ENCODE results near the gene RHBDF1. TPM values are rescaled to one million over a fixed set of nuclear protein-coding genes. Genes with fewer than 3 reads are reported as not detected.

RHBDF1 gene
- total and polyA plus RNA-seq, 10 of the 15 experiments (the other 5 are each of a cell fraction or from before 2014, with no cell fraction given): 0.04 to 0.85 (median 0.36) TPM; not detected in 3

DNA sequence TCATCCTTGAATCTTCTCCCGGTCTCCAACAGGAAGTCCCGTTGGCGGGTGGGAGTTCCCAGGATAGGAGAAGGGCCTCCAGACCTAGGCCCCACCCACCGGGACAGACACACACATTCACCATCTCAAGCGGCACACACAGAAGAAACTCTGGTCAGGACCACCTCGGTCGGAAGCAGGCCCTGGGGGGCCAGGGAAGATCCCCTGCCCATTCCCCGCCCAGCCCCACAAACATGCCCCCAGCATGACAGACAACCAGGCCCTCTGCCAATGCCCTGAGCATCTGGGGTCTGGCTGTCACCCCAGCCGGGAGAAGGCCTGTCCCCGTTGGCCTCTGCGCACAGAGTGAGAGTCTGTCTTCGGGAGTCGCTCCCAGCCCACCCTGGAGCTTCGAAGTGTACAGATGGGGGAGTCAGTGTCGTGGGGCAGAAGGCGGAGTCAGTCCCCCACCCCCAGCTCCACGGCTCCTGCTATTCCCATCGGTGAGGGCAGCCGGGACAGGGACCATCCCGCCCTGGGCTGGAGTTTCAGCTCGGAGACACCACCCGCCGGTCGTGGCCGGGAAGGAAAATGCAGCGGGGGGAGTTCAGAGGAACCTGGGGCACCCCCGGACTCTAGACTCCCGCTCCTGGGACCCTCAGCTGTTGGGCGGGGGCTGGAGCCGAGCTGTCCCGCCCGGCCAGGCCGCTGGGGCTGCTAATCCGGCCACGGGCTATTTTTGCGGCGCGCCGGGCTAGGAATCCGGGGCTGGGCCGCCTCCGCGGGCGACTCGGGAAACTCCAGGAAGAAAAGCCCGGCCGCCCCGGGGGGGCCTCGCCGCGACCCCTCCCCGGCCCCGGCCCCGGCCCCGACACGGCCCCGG is 660 bp downstream of the RHBDF1 start:
- no peak for DNase-seq (ENCODE audit: low read depth, low spot score)
- CTCF ChIA-PET: interaction anchor here (0.6 to 14.2 kb wide), 2 partner anchors 11 to 25 kb away, joined by 3 to 319 read pairs; no protein-coding TSS in a partner anchor

DNA sequence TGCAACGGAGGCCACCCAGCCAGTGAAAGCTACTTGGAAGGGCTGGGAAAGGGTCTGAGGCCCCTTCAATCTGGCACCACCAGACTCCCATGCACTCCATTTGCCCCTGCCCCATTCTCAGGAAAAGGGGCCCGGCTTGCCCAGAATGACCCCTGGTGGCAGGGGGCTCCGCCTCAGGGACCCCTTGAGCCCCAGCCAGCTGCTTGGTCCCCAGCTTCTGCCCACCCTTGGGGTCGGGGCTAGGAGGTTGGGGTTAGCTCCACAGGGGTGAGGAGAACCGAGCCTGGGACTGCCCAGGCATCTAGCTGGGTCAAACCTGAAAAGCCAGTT is 1.3 kb downstream of the RHBDF1 start:
- no peak for ATAC-seq
- H4K20me1 ChIP-seq (ENCODE audit: control insufficient read depth, insufficient read depth): no peaks in the 10 kb centered on the region; the same call in 1 of the 2 replicates
- H3K9me3 ChIP-seq (replicated peaks; ENCODE audit: control insufficient read depth, insufficient read depth, low read length): no peaks in the 10 kb centered on the region
- POLR2A ChIA-PET: no interaction called here
- H3K4me2 ChIP-seq (ENCODE audit: control insufficient read depth, insufficient read depth): no peak overlapping the region
- no peaks in the 10 kb centered on the region for H3K79me2 ChIP-seq (ENCODE audit: control insufficient read depth, insufficient read depth, low read length)
- RAD21 ChIA-PET (ENCODE audit: unreplicated experiment): interaction anchor here (1.3 kb wide), 1 partner anchor 26 kb away, joined by 6 read pairs; no protein-coding TSS in a partner anchor
- CTCF ChIA-PET: interaction anchor here (14.2 kb wide), 1 partner anchor 25 kb away, joined by 319 read pairs; no protein-coding TSS in a partner anchor
- intact Hi-C loops (cut with micrococcal nuclease; ENCODE audit: unreplicated experiment): no loop called here
- SMC1A ChIA-PET (ENCODE audit: uncharacterized antibody, unreplicated experiment): interaction anchor here (1.6 kb wide), 1 partner anchor 13 kb away, joined by 3 read pairs; no protein-coding TSS in a partner anchor
- H3K4me3 ChIP-seq: no peak overlapping the region
- no peak overlapping the region for H2AFZ ChIP-seq (ENCODE audit: control insufficient read depth, low read depth, low read length)
- WGBS (ENCODE audit: insufficient coverage, insufficient replicate concordance, low lambda C conversion rate, missing lambda C conversion rate): 34% methylated on average over 5 of the region's 5 CpGs
- H3K27ac ChIP-seq (ENCODE audit: control insufficient read depth, insufficient read depth): no peak overlapping the region
- BruUV-seq (replicated peaks): no TSS peak
- H3K36me3 ChIP-seq (ENCODE audit: control insufficient read depth in 2 of 2, insufficient read depth in 2 of 2, low read length in 1 of 2): no peaks in the 10 kb centered on the region
- peaks cover 4 to 12% of the 10 kb centered on the region in 2 experiments; a peak in 3 of 4 replicates for H3K27me3 ChIP-seq (replicated peaks in 1 of 2; ENCODE audit: control insufficient read depth in 2 of 2, insufficient read depth in 2 of 2, low read length in 1 of 2)
- FAIRE-seq: no peak
- peaks cover 3% of the 10 kb centered on the region for H3K4me1 ChIP-seq (ENCODE audit: control insufficient read depth, insufficient read depth, low read length)
- in situ Hi-C loops (cut with MboI): no loop called here
- TF ChIP-seq SMAD5 (IDR thresholded peaks at IDR 0.05; ENCODE audit: low read depth): no peak
- no peak for DNase-seq (ENCODE audit: low read depth, low spot score)
- H3K9ac ChIP-seq (ENCODE audit: control insufficient read depth, insufficient read depth, low read length): no peak overlapping the region

More for the DNA sequence above, 660 bp downstream of the RHBDF1 start:
- Histone ChIP-seq H3K4me3 (no peak overlapping the region), H2AFZ (ENCODE audit: control insufficient read depth, low read depth, low read length) (no peak overlapping the region), H3K27ac (ENCODE audit: control insufficient read depth, insufficient read depth) (no peak overlapping the region), H3K27me3 (replicated peaks in 1 of 2; ENCODE audit: control insufficient read depth in 2 of 2, insufficient read depth in 2 of 2, low read length in 1 of 2) (peaks cover 4 to 12% of the 10 kb centered on the region in 2 experiments; a peak in 3 of 4 replicates), H3K36me3 (ENCODE audit: control insufficient read depth in 2 of 2, insufficient read depth in 2 of 2, low read length in 1 of 2) (no peaks in the 10 kb centered on the region), H3K4me1 (ENCODE audit: control insufficient read depth, insufficient read depth, low read length) (peaks cover 9% of the 10 kb centered on the region), H3K9me3 (replicated peaks; ENCODE audit: control insufficient read depth, insufficient read depth, low read length) (no peaks in the 10 kb centered on the region), H3K79me2 (ENCODE audit: control insufficient read depth, insufficient read depth, low read length) (no peaks in the 10 kb centered on the region), H4K20me1 (ENCODE audit: control insufficient read depth, insufficient read depth) (no peaks in the 10 kb centered on the region; the same call in 1 of the 2 replicates), H3K9ac (ENCODE audit: control insufficient read depth, insufficient read depth, low read length) (no peak overlapping the region), H3K4me2 (ENCODE audit: control insufficient read depth, insufficient read depth) (peak overlapping the region; percentile 25; the same call in 1 of the 2 replicates)
- FAIRE-seq: no peak
- in situ Hi-C loops (cut with MboI): no loop called here
- 27% methylated on average over 36 of the region's 57 CpGs for WGBS (ENCODE audit: insufficient coverage, insufficient replicate concordance, low lambda C conversion rate, missing lambda C conversion rate)
- RAD21 ChIA-PET (ENCODE audit: unreplicated experiment): interaction anchor here (1.3 kb wide), 1 partner anchor 25 kb away, joined by 6 read pairs; no protein-coding TSS in a partner anchor
- POLR2A ChIA-PET: interaction anchor here (1.0 kb wide), 1 partner anchor 12 kb away, joined by 3 read pairs; no protein-coding TSS in a partner anchor
- TF ChIP-seq STAT1 (conservative IDR thresholded peaks at IDR 0.05) (no peak), SREBF2 (IDR thresholded peaks at IDR 0.05; ENCODE audit: low read length) (no peak), PAX5 (IDR thresholded peaks at IDR 0.05; ENCODE audit: borderline replicate concordance, low read depth, low read length) (no peak), MEF2A (IDR thresholded peaks at IDR 0.05; ENCODE audit: insufficient read depth, low read depth, low read length) (no peak), ATF7 (IDR thresholded peaks at IDR 0.05; ENCODE audit: low read depth) (no peak), BHLHE40 (IDR thresholded peaks at IDR 0.05; ENCODE audit: borderline replicate concordance in 1 of 2, low read depth in 2 of 2, low read length in 1 of 2) (no peak), FOXM1 (IDR thresholded peaks at IDR 0.05; ENCODE audit: low read depth, low read length) (no peak), HDAC6 (IDR thresholded peaks at IDR 0.05; ENCODE audit: unreplicated experiment) (no peak)
- no peak for ATAC-seq
- SMC1A ChIA-PET (ENCODE audit: uncharacterized antibody, unreplicated experiment): interaction anchor here (1.6 kb wide), 1 partner anchor 14 kb away, joined by 3 read pairs; no protein-coding TSS in a partner anchor
- no TSS peak for BruUV-seq (replicated peaks)
- intact Hi-C loops (cut with micrococcal nuclease; ENCODE audit: unreplicated experiment): no loop called here
